ENCODE results near the gene KMO.
A peak's percentile ranks its signal among the peaks of the same experiment; 100 is the strongest.

KMO gene

DNA sequence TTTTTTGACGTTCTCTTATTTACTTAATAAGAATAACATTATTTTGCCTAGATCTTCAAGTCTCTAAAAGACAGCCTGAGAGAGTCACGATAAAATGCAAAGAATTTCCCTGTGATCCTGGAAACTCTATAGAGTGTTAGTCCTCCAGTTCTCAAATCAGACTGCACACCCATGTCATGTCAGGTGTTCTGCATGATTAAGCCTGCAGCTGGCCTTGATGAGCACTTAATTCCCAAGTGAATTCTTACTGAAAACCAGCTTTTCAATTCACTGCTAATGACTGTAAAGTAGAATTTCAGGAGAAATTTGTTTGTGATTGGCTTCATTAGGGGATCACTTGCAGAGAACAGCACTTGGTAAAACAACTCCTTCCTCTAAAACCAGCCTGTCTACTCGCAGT lies 66.1 kb downstream of the KMO start:
- no peak for DNase-seq

DNA sequence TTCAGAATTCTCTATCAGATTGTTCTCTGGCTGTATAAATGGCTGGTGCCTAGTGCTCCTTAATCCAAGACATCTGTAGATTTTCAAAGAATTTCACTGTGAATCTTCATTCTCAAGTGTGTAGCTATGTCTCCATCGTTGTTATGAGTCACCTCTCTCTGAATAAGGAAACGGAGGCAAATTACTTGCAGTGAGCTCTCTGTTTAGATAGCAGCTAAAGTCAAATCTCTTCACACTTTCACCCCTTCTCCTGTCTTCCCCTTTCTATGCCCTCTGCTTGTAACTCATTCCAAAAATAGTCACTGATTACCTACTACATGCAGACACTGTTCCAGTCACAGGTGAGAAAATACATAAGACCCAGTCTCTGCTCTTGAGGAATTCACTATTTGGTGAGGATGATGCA lies 68.3 kb downstream of the KMO start:
- DNase-seq = no peak

DNA sequence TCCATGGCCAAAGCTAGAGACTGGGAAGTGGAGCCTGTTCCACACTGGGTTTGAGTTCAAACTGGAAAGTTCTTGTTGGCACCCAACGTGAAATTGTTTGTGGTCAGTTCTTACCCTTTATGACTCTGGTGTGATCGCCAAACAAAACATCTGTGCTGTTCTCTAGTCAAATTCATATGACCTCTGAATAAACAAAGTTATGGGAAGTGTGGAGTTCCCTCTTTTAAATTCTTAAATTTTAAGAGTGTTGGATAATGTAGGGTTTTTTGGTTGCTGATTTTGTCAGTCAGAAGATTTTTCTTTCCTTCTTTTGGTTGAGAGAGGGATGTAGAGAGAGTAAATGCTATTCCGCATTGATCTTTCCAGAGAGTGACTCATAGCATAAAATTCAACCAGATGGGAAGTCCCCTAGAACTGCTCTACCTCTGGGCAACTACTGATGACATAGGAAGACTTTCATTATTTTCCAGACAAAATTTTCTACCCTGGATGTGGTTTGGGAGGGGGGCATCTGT lies 71.6 kb downstream of the KMO start:
- DNase-seq = no peak

DNA sequence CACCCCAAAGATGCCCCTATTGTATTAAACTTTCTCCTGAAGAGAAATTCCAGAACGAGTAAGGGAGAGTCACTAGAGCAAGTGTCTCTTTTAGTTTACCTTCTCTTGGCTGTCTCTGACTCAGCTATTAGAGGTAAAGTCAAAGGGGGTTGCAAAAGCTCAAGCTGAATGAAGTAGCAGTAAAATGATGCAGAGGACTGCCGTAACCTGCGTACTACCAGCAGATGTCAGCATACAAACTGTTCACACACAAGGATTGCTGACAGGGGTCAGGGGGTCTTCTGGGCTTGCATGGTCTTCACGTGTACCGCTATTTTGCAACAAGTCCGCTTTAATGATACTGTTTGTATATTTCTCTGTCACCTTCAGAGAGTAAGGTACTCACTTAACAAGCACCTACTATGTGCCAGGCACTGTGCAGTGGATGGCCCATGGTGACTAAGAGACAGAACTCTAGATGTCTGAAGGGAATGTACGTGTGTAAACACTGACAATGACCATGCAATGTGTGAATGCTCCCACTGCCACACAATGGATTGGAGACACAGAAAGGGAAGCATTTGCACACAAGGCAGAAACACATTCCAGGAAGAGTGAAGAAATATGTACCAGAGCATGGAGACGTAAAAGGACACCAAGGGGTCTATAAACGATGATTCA lies 73.1 kb downstream of the KMO start:
- DNase-seq = no peak

DNA sequence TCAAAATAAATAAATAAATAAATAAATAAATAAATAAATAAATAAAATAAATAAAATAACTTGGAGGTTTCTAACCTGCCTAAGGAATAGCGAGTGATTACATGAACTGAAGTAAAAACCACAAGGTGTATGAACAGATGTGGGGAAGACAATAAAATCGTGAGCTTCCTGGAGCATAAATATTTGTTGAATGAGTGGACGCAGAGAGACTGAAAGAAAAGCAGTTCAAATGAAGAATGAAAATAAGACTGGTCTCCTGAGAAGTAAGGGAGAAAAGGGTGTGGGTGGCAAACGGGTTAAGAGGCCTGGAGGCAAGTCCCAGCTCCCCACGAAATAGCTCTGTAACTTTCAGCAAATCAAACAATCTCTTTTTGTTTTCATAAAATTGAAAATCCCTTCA lies 74.4 kb downstream of the KMO start:
- no peak for DNase-seq

DNA sequence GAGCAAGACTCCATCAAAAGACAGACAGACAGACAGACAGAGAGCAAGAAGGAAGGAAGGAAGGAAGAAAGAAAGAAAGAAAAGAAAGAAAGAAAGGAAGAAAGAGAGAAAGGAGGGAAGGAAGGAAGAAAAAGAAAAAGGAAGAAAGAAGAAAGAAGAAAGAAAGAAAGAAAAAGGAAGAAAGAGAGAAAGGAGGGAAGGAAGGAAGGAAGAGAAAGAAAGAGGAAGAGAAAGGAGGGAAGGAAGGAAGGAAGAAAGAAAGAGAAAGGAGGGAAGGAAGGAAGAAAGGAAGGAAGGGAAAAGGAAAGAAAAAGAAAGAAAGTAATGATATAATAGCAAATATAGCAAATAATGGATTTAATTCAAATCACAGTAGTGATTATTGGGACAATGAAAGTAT lies 75.3 kb downstream of the KMO start:
- no peak for DNase-seq

DNA sequence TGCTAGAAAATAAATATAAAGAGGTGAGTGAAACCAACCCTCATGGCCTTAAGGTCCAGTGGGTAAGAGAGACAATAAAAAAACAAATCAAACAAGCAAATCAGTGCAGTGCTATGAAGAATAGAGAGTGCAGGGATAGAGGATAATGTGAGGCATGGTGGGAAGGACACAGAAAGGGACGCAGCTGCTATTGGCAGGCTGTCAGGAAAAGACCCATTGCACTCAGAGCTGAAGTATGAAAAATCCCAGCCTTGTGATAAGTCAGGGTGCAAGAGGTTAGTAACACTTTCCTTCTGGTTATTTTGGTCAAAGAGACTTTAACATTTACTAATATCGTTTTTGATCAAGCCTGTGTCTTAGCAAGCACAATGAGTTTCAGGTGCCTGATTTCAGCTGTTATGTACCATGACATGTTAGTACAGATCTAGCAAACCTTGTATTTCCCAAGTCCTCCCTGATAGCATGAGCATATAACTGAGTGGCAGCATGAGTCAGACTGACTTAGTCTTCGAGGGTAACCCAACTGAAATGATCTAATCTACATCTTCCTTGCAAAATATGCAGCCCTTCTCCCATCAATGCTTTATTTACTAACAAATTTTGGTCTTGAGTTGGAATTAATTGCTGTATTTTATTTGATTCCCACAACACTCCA lies 76.3 kb downstream of the KMO start:
- no peak for DNase-seq

DNA sequence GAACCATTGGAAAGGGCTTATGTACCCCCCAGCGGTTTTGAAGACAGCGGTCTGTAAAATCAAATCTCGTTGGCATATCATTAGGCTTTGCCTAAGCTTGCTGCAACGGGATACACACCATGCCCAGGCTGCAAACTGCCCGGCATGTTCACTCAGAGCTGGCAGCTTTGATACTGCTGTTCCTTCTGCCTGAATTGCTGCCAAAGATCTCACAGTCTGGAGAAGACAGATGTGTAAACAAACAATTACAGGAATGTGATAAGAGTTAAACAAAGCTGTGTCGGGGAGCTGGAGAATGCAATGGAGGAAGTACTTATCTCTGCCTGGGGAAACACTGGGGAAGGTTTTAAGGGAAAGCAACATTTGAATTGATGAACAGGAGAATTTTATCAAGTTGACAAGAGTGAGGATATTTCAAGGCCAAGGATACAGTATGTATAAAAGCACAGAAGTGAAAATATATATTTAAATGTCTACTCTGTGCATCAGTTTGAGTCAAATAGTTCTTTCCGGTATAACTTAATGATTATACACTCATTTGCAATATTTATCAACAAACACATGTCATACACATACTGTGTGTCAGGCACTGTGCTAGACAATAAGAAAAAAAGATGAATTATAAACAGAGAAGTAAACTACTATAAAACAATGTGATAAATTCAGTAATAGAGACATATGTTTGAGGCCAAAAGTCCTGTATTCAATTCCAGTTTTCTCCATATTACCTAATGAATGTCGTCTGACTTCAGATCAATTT lies 78.1 kb downstream of the KMO start:
- DNase-seq = no peak

DNA sequence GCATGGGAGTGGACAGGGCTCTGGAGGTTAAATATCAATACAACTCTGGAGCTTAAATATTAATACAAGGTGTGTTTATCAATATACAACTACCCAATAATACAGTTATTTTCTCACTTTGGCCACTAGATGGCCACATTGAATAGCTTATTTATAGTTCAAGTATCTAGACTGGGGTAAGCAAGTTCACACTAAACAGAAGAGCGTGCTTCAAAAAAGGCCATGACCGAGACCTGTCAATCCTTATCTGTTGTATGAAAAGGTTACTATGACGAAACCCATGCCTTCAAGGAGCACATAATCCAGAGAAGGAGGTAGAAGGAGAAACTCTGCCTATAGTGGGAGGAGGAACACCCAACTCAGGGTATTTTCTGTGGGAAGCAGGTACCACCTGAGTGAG lies 78.9 kb downstream of the KMO start:
- no peak for DNase-seq

DNA sequence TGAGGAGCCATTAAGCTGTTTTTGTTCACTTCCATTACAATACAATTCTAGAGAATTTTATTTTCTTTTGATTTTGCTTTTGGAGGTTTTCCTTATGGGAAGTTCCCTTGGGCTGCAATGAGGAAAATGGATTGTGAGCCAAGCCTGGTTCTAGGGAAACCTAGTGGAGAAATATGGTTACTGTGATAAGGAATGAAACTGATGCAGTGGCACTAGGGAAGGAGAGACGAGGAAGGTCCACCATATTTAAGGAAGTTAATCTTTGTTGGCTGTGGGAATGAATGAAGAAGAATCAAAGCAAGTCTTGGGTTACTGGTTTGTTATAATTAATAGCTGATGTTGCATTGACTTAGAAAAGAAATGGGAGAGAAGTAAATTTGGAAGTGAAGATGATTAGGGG lies 79.6 kb downstream of the KMO start:
- DNase-seq = no peak

DNA sequence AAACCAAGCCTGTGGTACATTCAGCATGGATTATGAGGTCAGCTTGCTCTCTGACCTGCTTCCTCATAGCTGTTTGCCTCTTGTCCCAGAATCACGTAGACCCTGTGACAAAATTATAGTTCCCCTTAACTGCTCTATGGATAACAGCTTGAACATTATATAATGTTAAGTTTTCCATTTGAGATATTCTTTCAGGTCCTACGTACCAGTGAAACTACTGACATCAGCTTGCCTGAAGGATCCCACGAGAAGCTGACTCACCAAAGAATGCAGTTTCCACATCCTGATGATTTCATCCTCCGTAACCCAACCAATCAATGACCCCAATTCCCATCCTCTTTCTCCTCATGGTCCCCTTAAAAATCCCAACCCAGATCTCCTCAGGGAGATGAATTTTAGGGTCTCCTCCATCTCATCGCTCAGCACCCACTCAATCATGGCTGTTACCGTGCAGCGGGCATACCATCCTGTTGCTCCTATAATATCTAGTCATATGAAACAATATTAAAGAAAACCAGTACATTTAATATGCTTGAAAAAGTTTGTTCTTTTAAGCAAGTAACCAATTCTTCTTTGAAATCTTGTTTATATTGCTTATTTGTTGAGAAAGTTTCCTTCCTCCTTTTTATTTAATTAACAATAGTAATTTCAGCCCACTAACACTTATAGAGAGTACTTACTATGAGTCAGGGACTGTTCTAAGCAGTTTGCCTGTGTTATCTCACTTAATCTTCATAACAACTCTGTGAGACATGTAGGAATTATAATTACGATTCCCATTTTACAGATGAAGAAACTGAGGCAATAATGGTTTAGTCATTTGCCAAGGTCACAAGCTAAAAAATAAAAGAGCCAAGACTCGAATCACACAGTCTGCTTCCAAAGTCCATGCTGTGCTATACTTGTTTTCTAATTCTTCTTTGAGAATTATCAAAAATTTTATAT lies 80.6 kb downstream of the KMO start:
- DNase-seq = no peak

DNA sequence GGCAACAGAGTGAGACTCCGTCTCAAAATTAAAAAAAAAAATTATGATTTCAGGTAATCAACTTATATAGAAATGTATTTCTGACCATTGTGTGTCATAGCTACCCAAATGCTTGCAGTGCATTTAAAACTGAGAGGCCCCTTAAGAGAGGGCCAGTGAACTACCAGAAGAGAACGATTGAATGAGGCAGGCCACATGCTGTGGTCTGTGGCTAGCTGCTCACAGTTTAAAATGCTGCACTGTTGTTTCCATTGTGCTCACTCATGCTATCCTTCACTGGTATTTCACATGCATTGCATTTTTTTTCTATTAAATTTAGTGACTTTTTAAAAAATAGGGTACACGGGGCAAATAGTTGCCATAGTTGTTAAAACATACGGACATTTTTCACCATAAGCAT lies 82.0 kb downstream of the KMO start:
- DNase-seq = no peak

DNA sequence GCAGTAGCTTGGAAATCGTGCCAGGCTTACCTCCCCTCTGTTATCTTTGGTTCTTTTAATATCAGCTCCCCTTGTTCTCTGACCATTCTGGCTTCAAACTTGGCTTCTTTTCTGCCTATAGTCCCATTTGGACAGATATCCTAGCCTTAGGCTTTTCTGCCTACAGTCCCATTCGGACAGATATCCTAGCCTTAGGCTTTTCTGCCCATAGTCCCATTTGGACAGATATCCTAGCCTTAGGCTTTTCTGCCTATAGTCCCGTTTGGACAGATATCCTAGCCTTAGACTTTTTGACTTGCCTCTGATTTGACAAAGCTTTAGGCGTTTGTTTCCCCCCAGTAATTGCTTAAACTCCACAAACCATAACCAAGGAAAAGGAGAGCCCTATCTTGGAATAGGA lies 82.4 kb downstream of the KMO start:
- no peak for DNase-seq

DNA sequence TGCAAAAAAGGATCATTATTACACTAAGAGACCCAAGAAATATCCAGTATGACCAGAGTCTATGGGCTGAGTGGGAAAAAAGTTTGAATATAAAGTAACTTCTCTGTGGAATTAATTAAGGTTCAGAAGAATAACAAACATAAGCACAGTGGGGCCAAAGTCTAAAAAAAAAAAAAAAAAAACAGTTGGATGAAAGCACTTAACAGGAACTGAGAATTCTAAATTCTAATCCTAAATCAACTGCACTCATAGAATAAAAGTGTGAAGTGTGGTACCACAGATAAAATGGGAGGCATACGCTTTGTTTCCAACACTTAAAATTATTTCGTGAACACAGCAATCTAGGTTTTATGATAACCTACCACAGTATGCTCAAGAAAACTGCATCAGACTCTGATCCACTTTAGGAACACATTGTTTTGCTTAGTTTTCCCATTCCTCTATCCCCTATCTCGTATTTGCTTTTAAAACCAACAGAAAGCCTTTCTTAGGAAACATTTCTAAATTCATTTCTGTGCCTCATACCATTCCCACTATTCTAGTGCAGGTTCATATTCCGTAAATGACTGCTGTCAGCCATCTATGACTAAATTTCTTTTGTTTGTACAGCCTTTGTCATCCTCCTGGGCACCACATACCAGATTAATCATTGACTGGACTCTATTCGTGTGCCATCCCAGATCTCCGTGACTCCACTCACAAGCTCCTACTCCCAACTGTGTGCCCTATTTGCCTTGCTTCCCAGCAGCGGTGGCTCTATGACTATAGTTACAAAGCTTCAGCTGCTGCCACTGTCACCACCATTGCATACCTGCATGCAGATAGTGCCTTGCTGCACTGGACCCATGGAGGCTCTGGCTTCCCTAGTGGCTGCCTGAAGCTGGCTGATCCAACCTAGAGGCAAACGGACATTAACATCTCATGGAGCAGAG lies 83.1 kb downstream of the KMO start:
- DNase-seq = no peak

DNA sequence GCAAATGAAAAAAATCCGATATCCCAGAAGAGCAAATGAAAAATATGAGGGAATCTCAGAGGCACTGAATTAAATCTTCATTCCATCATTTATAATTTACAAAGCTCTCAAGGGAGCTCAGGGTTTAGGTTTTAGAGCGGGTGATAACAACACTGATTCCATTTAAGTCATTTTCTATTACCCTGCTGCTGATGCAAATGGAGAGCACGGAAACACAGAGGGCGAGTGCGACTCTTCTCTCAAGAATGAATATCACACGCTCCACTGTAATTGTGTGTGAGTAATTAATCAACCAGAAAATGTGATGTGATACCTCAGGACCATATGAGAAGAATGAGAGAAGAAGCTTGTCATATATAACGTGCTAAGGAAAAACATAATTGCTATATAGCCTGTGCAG lies 85.2 kb downstream of the KMO start:
- no peak for DNase-seq

DNA sequence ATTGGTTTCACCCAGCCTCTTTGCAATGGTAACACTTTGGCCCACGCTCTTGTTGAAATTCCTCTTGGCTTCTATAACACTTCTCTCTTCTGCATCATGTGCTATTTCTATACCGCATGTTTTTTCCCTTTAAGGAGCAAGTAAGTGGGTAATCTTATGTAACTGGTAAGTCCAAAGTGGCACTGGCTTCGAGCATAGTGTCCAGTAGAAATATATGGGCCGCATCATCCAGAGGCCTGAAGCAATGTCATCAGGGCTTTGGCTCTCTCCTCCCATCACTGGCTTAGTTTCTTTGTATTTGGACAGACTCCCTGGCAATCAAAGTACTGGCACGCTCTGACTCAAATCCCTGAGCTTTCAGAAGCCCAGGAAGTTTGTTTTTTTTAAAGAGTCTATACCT lies 90.5 kb downstream of the KMO start:
- no peak for DNase-seq

DNA sequence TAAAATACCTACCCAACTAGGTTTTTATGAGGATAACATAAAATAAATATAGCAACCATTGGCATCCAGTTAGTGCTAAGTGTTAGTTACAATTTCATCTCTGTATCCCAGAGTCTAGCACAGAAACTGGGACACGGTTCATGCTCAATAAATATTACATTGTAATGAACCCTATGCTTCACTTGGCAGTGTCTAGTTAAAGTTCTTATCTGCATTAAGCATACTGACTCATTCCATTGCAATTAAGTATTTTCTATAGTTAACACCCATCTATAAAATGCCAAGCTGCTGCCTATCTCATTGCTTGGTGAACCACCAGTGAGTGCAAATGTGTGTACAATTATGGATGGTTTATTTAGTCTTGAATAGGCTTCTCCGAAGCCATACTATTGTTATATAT lies 92.8 kb downstream of the KMO start:
- DNase-seq = no peak

DNA sequence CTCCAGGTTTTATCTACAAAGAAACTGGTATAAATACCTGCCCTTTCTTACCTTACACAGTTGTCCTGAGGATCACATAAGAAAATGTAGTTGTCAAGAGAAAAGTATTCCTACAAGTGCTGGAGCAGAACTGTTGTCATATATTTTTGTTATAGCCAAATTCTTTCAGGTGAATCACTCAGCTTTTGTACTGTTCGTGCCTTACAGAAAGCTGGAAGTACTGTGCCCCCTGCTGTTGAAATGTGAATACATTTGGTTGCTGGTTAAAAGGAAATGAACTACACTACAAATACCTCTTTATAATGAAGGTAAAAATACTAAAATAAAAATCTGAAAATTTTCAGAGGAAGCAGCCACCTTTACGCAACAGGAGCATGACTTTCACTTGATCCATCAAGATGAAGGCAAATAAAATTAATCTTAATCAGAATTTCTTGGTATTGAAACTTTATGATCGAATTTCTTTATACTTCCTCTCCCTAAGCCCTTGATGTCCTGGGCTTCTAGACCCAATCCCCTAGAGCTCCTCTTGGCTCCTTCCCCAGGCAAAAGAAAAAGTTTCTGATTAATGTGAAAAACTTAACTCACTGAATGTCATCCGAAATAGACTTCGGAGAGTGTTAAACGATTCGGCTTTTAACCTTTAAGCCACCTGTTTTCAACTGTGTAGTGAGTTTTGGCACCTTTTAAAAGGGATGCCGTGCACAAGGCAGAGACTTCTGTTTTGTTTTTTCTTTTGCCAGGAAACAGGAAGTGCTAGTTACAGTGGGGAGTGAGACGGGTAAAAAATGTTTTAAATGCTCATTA lies 95.5 kb downstream of the KMO start:
- DNase-seq = peak; percentile 5

DNA sequence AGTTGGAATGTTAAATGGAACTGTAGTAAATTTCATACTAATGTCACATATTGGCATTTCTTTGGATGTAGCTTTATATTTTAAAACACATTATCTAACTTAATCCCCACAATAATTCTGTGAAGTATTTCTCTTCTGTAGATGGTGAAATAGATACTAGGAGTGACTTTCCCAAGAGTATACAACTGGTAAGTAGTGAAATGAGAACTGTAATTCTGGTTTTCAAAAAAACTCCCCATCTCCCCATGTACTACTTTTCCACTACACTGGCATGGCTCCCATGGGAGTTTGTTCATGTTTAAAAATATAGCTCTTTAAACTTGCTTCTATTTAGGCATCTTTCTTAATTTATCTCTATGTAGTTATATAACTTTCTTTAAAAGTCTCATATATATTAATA lies 97.8 kb downstream of the KMO start:
- no peak for DNase-seq

DNA sequence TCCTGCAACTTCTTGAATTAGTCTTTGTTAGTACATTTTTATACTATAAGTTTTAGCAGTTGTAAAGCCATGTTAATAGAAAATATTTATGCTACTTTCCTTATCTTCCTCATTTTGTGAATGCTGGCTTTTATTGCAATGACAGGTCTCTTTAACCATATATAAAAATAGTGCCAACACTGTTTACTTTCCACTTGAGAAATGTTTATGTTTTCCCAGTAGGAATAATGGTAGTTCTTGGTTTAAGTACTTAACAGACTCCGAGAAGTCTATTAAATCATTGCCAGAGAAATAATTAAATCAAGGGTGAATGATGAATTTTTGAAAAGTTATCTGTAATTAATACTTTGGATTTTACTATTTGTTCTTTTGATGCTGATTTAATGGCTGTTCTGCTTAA lies 98.3 kb downstream of the KMO start:
- DNase-seq = no peak

DNA sequence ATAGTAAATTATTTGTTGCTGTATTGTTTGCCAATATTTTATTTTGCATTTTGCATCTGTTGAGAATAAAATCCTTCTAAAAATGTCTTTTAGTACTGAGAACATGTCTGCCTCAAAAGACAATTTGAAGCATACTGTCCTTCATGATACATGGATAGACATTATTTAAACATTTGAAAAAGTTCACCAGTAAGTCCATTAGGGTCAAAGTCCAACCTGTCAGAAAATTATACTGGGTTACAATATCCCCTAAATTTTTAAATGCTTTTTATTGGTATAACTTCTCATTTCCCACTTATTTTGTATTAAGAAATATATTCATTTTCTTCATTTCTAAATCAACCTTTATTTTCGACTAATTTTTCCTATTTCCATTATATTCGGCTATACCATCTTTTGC lies 98.7 kb downstream of the KMO start:
- DNase-seq = no peak

All from T-helper 9 cell (primary cell).